Activated CD8-positive, alpha-beta memory T cell treated with anti-CD3 and anti-CD28 coated beads for 24 hours (primary cell): Measurements from ENCODE around the gene SHISA6.

Experiments used
- DNase-seq: peaks from one replicate; pipeline ENCODE4 v3.0.0-alpha.2; 2020

SHISA6 gene

GRCh38 chr17:11548398-11548797 lies 307.4 kb downstream of the SHISA6 start:
- DNase-seq = no peak

GRCh38 chr17:11550431-11550830 lies 309.4 kb downstream of the SHISA6 start:
- no peak for DNase-seq

- DNase-seq = no peak
Measured at GRCh38 chr17:11551442-11551841, 310.4 kb downstream of the SHISA6 start.

- no peak for DNase-seq
Measured at GRCh38 chr17:11553135-11553534, 312.1 kb downstream of the SHISA6 start.

GRCh38 chr17:11554042-11554441 lies 313.0 kb downstream of the SHISA6 start:
- DNase-seq = no peak

DNA sequence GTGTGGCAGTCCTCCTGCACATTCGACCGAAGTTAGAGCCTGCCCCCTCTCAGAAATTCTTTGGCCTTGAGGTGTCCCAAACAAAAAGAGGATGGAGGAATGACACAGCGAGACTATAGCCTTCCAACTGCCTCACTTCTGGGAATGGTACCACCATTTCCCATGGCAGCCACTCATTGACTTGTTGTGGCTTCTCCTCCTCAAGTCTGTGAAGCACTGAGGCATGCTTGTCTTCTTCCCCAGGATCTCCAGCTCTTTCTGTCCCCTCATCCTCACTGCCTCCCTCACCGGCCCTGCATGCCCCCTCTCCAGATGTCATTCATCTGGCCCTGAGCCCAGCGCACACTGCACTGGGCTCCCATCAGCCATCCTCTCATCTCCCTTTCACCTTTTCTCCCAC lies 313.5 kb downstream of the SHISA6 start:
- no peak for DNase-seq

GRCh38 chr17:11555530-11555929 lies 314.5 kb downstream of the SHISA6 start:
- DNase-seq = no peak

GRCh38 chr17:11557727-11558452 lies 316.9 kb downstream of the SHISA6 start:
- DNase-seq = no peak

- DNase-seq = no peak
Measured at GRCh38 chr17:11558681-11559234, 317.7 kb downstream of the SHISA6 start.

- DNase-seq = no peak
Measured at GRCh38 chr17:11559601-11560000, 318.6 kb downstream of the SHISA6 start.

DNA sequence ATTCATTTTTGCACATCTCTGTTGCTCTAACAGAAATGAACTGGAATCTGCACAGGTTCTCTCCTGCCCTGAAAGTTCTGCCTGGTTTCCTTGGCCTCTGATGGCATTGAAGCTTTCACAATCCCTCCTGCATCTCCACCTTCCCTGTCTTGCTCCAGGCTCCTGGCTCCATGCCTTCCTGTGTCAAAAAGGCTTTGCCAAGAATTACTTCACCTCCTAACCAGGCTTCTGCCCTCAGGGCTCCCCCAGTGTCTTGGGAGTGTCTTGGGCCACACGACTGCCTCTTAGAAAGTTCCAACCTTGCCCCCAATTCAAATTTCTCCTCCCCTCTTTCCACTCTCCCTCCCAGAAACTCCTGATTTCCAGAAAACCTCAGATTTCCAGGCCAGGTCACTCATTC lies 320.3 kb downstream of the SHISA6 start:
- DNase-seq = no peak

DNA sequence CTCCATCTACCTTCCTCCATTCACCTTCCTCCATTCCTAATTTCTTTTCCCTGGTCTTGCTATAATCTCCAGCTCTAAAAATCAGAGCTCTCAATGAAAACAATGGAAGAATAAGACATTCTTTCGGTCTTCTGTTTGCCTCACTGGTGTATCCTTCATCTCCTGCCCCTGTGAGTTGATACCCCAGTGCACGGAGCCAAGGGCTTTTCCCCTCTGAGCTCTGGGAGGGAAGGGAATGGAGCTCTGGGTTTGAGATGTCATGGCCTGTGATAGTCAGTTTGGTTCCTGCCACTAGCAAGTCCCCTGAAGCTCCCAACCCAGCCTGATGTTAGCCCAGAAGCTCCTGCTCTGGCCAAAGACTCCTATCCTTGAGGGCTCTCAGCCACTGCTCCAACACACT lies 320.7 kb downstream of the SHISA6 start:
- DNase-seq = no peak

GRCh38 chr17:11564589-11565380 lies 323.8 kb downstream of the SHISA6 start:
- no peak for DNase-seq

DNA sequence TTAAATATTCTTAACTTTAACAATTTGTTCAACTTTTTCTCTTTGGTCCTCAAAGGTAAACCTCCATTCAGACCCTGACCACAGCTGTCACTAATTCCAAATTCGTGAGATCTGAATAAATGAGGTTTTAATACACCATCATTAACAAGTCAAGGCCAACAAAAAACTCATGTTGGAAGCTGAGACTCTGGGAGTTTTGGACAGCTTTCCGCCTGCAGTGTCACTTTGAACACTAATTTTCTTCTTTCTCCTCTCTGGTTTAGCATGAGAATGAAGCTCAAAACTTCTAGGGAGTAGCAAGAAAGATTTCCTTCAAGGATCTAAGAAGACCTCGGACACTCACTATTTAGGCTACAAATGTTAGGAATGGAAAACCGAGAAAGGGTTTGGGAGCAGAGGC lies 324.6 kb downstream of the SHISA6 start:
- DNase-seq = no peak

DNA sequence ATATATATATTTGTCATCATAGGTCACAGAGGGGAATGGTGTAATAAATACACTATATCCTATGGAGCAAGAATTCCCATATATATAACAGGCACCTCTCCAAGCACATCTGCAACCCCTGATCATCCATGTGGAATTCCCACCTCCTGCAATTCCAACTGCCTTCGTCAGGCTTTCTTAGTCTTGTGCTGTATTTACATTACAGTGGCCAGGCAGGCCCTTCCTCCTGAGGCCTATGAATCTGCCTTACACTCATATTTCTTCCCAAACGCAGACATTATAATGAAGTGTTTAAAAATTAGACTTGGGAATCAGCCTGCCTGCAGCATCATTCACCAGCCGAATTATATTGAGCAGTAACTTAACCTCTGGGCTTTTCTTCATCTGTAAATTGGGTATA lies 338.0 kb downstream of the SHISA6 start:
- no peak for DNase-seq

GRCh38 chr17:11580677-11581076 lies 339.7 kb downstream of the SHISA6 start:
- DNase-seq = no peak

DNA sequence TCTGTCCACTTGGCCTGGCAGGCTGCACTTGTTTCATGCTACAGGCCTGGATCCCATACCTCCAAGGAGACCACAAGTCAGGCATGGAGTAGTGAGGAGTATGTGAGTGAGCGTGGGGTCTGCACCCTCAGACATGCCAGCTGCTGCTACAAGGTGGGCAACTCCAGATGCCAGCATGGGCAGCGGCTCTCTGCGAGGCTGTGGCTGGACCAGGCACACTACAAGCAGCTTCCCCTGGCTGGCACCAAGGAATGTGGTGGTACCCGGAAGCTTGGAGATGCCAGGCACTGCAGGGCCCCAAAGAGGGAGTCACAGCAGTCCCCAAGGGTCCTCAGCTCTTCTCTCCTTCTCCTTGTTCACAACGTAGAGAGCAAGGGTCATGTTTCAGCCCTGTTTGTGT lies 341.2 kb downstream of the SHISA6 start:
- DNase-seq = no peak

GRCh38 chr17:11583306-11583992 lies 342.4 kb downstream of the SHISA6 start:
- DNase-seq = no peak

- no peak for DNase-seq
Measured at GRCh38 chr17:11589716-11590115, 348.7 kb downstream of the SHISA6 start.

GRCh38 chr17:11598274-11599221 lies 357.5 kb downstream of the SHISA6 start, which contains the start of gene DNAH9:
Gene DNAH9, plus strand, starts transcription at chr17:11598470. Its CDS starts 29 bp downstream, at chr17:11598499.
- no peak for DNase-seq

DNA sequence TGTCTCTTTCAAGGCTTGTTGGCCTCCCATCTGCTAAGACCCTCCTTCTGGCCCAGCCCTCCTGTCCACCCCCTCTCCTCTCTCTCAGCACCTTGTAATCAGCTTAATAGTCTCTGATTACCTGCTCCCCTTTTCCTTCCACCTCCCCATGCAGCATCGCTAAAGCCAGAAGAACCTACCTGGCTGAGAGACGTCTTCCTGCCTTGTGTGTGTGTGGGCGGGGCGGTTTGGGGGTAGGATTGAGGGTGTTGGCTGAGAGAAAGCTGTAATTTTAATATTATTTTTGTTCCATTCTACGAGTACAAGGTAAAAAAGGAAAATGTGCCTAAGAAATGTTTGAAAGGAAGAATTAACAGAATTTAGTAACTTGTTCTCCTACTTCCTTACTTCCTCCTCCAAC lies 360.6 kb downstream of the SHISA6 start:
- no peak for DNase-seq

DNA sequence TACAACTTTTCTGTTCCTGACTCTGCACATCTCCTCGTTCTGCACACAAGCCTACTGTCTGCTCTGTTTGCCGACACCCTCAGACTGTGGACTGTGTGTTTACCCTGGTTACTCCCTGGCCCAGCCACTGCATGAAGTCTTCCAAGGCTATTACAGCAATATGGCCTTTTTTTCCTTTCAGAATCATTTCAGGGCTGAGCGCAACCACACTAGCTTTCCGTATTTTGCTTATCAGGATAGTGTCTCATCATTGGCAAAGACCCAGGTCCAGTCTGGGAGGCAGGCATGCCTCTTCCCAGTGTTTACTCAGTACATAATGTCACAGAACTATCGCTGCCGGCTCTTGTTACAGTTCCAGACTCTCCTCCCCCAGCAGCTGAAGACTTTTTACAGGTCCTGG lies 367.4 kb downstream of the SHISA6 start:
- DNase-seq = no peak
